T-helper 1 cell treated with Interleukin-12 subunit alpha and Interleukin-12 subunit beta and Interleukin-4 antibody, amounts not matched to agents 30 μg/mL and 1 μg/mL, for 36 hours (primary cell): ENCODE data around the gene ADRA2B.
"Not testable (repeated sequence)": the region's sequence is repeated elsewhere in the genome, so short reads cannot be mapped to it uniquely, and the experiment has no call there.

ENCODE experiments used
- H3K27ac Mint-ChIP-seq: one replicate; pipeline ENCODE4 v1.8.0; 2021; ENCODE audit warnings: mild to moderate bottlenecking, mixed read lengths
- H3K27me3 Mint-ChIP-seq: one replicate; pipeline ENCODE4 v1.8.0; 2021; ENCODE audit warnings: low read depth, mixed read lengths
- H3K36me3 Mint-ChIP-seq: one replicate; pipeline ENCODE4 v1.8.0; 2021; ENCODE audit warnings: low read depth, mixed read lengths
- H3K4me1 Mint-ChIP-seq: one replicate; pipeline ENCODE4 v1.8.0; 2021; ENCODE audit warnings: low read depth, mixed read lengths
- H3K4me3 Mint-ChIP-seq: one replicate; pipeline ENCODE4 v1.8.0; 2021; ENCODE audit warnings: mild to moderate bottlenecking, moderate library complexity, mixed read lengths
- H3K9me3 Mint-ChIP-seq: one replicate; pipeline ENCODE4 v1.8.0; 2021; ENCODE audit warnings: mixed read lengths

The ADRA2B gene

GRCh38 chr2:96144481-96145035, 28.2 kb upstream of the ADRA2B start:
- peak overlapping the region; percentile 92 for H3K4me3 Mint-ChIP-seq
- peak overlapping the region; percentile 89 for H3K27ac Mint-ChIP-seq
- peaks cover 46% of the 10 kb centered on the region for H3K4me1 Mint-ChIP-seq
- H3K27me3 Mint-ChIP-seq = no peaks in the 10 kb centered on the region
- no peaks in the 10 kb centered on the region for H3K9me3 Mint-ChIP-seq
- peaks cover 13% of the 10 kb centered on the region for H3K36me3 Mint-ChIP-seq

- Mint-ChIP-seq H3K36me3 (peaks cover 13% of the 10 kb centered on the region), H3K27ac (peak overlapping the region; percentile 89), H3K4me3 (peak overlapping the region; percentile 92), H3K9me3 (no peaks in the 10 kb centered on the region), H3K27me3 (no peaks in the 10 kb centered on the region), H3K4me1 (peaks cover 49% of the 10 kb centered on the region)
These were observed 27.6 kb upstream of the ADRA2B start for GRCh38 chr2:96143848-96144480.

GRCh38 chr2:96143231-96143847, 27.0 kb upstream of the ADRA2B start:
- Mint-ChIP-seq H3K9me3 (no peaks in the 10 kb centered on the region), H3K27ac (peak overlapping the region; percentile 55), H3K36me3 (peaks cover 13% of the 10 kb centered on the region), H3K27me3 (no peaks in the 10 kb centered on the region), H3K4me1 (peaks cover 51% of the 10 kb centered on the region), H3K4me3 (peak overlapping the region; percentile 92)

- H3K36me3 Mint-ChIP-seq = peaks cover 13% of the 10 kb centered on the region
- no peak overlapping the region for H3K27ac Mint-ChIP-seq
- peaks cover 48% of the 10 kb centered on the region for H3K4me1 Mint-ChIP-seq
- H3K9me3 Mint-ChIP-seq = no peaks in the 10 kb centered on the region
- H3K4me3 Mint-ChIP-seq = peak overlapping the region; percentile 92
- H3K27me3 Mint-ChIP-seq = no peaks in the 10 kb centered on the region
These were observed 26.1 kb upstream of the ADRA2B start for GRCh38 chr2:96142217-96143113.

GRCh38 chr2:96141624-96141967, 25.2 kb upstream of the ADRA2B start:
- H3K27ac Mint-ChIP-seq, H3K4me3 Mint-ChIP-seq, H3K9me3 Mint-ChIP-seq, H3K27me3 Mint-ChIP-seq: not testable (repeated sequence)
- peaks cover 39% of the 10 kb centered on the region for H3K4me1 Mint-ChIP-seq
- peaks cover 13% of the 10 kb centered on the region for H3K36me3 Mint-ChIP-seq

- Mint-ChIP-seq H3K36me3 (peaks cover 13% of the 10 kb centered on the region), H3K4me3 (no peak overlapping the region), H3K27ac (no peak overlapping the region), H3K27me3 (no peaks in the 10 kb centered on the region), H3K4me1 (peaks cover 36% of the 10 kb centered on the region), H3K9me3 (no peaks in the 10 kb centered on the region)
These were observed 24.7 kb upstream of the ADRA2B start for GRCh38 chr2:96140941-96141623.

- H3K27me3 Mint-ChIP-seq = no peaks in the 10 kb centered on the region
- H3K4me1 Mint-ChIP-seq = peaks cover 28% of the 10 kb centered on the region
- H3K27ac Mint-ChIP-seq = no peak overlapping the region
- H3K36me3 Mint-ChIP-seq = peaks cover 11% of the 10 kb centered on the region
- H3K4me3 Mint-ChIP-seq = no peak overlapping the region
- no peaks in the 10 kb centered on the region for H3K9me3 Mint-ChIP-seq
These were observed 22.9 kb upstream of the ADRA2B start for GRCh38 chr2:96139181-96139758.

GRCh38 chr2:96138179-96139145, 22.1 kb upstream of the ADRA2B start, which contains the start of gene ASTL:
TSS of gene ASTL (minus strand) at chr2:96138502. CDS start at chr2:96138436, 66 bp downstream.
- Mint-ChIP-seq H3K36me3 (peaks cover 5% of the 10 kb centered on the region), H3K27me3 (no peaks in the 10 kb centered on the region), H3K4me3 (no peak within 1 kb of the TSS), H3K4me1 (peaks cover 22% of the 10 kb centered on the region), H3K27ac (no peak within 1 kb of the TSS), H3K9me3 (no peaks in the 10 kb centered on the region)

GRCh38 chr2:96137321-96138178, 21.2 kb upstream of the ADRA2B start:
- no peaks in the 10 kb centered on the region for H3K36me3 Mint-ChIP-seq
- H3K27ac Mint-ChIP-seq = no peak overlapping the region
- peaks cover 14% of the 10 kb centered on the region for H3K4me1 Mint-ChIP-seq
- no peaks in the 10 kb centered on the region for H3K27me3 Mint-ChIP-seq
- H3K4me3 Mint-ChIP-seq = no peak overlapping the region
- no peaks in the 10 kb centered on the region for H3K9me3 Mint-ChIP-seq

GRCh38 chr2:96136129-96136720, 19.9 kb upstream of the ADRA2B start:
- Mint-ChIP-seq H3K4me3 (no peak overlapping the region), H3K4me1 (peaks cover 14% of the 10 kb centered on the region)

GRCh38 chr2:96135621-96136020, 19.2 kb upstream of the ADRA2B start:
- no peak overlapping the region for H3K4me3 Mint-ChIP-seq
- H3K9me3 Mint-ChIP-seq = no peaks in the 10 kb centered on the region
- no peaks in the 10 kb centered on the region for H3K27me3 Mint-ChIP-seq
- no peak overlapping the region for H3K27ac Mint-ChIP-seq
- peaks cover 17% of the 10 kb centered on the region for H3K4me1 Mint-ChIP-seq
- H3K36me3 Mint-ChIP-seq = no peaks in the 10 kb centered on the region

More at GRCh38 chr2:96136129-96136720, 19.9 kb upstream of the ADRA2B start:
- H3K27ac Mint-ChIP-seq = no peak overlapping the region
- no peaks in the 10 kb centered on the region for H3K36me3 Mint-ChIP-seq
- no peaks in the 10 kb centered on the region for H3K9me3 Mint-ChIP-seq
- H3K27me3 Mint-ChIP-seq = no peaks in the 10 kb centered on the region

GRCh38 chr2:96135171-96135570, 18.8 kb upstream of the ADRA2B start:
- peaks cover 17% of the 10 kb centered on the region for H3K4me1 Mint-ChIP-seq
- no peaks in the 10 kb centered on the region for H3K36me3 Mint-ChIP-seq
- H3K27me3 Mint-ChIP-seq = no peaks in the 10 kb centered on the region
- H3K9me3 Mint-ChIP-seq = no peaks in the 10 kb centered on the region
- no peak overlapping the region for H3K4me3 Mint-ChIP-seq
- no peak overlapping the region for H3K27ac Mint-ChIP-seq
